Subcutaneous adipose tissue (tissue), 4 donors: Measurements from ENCODE around the gene TERT. TPM values are rescaled to one million over a fixed set of nuclear protein-coding genes. Genes with fewer than 3 reads are reported as not detected.

Source experiments
- total RNA-seq, 4 donors: library from RNA; depleted of rRNA; stranded (reverse); fragments of >200 nt; gene quantifications; one replicate each; pipeline ENCODE4 v1.1.0, GENCODE V29; 2016
- TF ChIP-seq, protein P1 (sequence below): fragments of 450-650 bp; IDR thresholded peaks from one replicate; pipeline ENCODE4 v1.5.1; 2016; ENCODE audit warnings: low read depth, mild to moderate bottlenecking, control low read depth, antibody characterized with exemption, moderate library complexity

The TERT gene
- total RNA-seq, 4 donors from 2014 or later, result not detected

DNA sequence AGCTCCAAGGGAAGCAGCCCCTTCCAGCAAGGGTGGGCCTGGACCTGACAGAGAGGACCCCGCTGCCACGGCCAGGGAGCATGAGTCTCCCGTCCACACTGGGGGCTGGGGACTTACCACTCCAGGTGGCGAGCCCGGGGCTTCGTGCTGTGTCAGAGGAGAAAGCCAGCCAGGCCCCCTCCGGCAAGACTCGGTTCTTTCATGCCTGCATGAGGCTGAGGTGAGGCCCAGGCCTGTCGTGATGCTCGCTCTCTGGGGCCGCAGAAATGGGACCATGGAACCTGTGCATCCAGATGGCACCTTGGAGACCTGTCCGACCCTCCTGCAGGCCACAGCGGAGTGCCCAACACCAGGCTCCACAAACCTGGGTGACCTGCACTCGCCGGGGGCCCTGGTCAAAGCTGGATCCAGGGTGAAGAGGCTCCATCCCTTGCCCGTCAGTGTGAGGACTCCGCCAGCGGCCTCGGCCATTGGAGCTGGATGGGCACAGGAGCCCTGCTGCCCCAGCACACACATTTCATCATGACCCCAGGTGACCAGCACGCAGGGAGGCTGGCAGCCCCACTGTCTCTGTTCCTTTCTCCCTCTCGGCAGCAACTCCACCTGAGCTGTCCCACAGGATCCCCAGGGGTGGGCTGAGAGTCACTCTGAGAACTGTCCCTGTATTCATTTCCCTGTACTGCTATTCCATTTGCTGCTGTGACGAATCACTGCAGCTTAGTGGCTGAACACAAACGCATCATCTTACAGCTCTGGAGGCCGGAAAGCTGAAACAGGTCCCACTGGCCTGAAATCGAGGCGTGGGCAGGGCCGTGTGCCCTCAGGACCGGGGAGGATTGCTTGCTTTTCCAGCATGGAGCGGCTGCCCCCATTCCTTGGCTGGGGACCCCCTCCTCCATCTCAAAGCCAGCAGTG is 45.2 kb downstream of the TERT start:
- TF ChIP-seq, protein P1, sequence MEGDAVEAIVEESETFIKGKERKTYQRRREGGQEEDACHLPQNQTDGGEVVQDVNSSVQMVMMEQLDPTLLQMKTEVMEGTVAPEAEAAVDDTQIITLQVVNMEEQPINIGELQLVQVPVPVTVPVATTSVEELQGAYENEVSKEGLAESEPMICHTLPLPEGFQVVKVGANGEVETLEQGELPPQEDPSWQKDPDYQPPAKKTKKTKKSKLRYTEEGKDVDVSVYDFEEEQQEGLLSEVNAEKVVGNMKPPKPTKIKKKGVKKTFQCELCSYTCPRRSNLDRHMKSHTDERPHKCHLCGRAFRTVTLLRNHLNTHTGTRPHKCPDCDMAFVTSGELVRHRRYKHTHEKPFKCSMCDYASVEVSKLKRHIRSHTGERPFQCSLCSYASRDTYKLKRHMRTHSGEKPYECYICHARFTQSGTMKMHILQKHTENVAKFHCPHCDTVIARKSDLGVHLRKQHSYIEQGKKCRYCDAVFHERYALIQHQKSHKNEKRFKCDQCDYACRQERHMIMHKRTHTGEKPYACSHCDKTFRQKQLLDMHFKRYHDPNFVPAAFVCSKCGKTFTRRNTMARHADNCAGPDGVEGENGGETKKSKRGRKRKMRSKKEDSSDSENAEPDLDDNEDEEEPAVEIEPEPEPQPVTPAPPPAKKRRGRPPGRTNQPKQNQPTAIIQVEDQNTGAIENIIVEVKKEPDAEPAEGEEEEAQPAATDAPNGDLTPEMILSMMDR, result no peak

DNA sequence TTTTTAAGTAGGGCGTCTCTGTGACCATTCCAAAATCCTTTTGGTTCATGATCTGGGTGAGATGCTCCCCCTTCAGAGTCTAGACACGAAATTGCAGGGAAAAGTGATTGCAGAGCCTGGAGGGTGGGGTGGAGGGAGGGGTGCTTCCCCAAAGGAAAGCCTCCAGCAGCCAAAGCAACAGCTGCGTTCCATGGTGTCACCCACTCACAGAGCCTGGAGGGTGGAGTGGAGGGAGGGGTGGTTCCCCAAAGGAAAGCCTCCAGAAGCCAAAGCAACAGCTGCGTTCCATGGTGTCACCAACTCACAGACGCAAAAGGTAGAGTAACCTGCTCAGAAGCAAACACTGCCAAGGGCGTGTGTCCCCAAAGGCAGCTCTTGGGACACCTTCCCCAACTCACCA is 47.1 kb downstream of the TERT start:
- TF ChIP-seq, protein P1, result no peak

DNA sequence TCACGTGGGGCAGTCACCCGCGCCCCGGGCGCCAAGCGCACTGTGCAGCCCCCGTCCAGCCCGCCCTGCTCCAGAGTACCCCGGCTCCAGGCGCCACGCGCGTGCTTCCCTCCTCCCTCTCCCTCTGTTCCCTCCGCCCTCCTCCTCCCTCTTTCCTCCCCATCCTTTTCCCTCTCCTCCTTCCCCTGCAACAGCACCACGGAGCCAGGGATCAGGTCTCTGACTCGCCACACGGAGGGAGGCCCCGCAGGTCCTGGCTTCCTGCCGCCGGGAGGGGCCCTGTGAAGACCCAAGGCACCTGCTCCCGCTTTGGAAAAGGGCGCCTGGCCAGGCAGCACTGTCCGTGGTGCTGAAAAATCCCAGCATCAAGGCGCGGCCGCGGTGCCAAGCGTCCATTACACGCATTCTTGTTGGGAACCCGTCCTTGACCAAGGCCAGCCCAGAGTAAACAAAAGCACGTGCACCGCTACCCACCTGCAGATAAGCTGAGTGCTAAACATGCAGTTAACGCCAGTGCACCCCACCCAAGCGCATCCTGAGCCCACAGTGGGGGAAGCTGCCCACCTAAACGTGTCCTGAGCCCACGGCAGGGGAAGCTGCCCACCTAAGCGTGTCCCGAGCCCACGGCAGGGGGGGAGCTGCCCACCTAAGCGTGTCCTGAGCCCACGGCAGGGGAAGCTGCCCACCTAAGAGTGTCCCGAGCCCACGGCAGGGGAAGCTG is 48.0 kb downstream of the TERT start:
- TF ChIP-seq, protein P1, result no peak

DNA sequence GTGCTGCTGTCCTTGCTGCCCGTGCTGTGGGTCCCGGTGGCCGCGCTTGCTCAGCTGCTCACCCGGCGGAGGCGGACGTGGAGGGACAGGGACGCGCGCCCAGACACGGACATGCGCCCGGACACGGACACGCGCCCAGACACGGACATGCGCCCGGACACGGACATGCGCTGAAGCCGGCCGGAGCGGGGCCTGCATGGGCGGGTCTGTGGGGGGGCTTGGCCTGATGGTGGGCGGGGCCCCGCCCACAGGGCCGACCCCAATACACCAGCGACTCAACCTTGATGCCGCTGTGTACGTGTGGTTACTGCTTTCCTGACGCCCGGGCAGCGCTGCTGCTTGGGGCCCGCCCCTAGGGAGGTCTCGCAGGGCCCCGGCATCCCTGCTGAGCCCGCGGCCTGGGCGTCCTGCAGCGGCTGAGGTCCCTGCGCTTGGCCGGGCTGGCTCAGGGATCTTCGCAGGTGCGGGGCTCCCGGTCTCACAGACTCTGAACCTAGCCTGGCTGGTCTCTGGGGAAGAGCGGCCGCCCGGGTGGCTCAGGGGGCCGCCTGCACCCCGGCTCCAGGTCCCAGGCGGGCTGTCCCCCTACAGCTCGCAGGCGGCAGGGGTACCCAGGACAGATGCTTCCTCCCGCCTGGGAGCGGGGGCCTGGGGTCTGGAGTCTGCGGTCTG is 48.8 kb downstream of the TERT start:
- TF ChIP-seq, protein P1, result no peak

DNA sequence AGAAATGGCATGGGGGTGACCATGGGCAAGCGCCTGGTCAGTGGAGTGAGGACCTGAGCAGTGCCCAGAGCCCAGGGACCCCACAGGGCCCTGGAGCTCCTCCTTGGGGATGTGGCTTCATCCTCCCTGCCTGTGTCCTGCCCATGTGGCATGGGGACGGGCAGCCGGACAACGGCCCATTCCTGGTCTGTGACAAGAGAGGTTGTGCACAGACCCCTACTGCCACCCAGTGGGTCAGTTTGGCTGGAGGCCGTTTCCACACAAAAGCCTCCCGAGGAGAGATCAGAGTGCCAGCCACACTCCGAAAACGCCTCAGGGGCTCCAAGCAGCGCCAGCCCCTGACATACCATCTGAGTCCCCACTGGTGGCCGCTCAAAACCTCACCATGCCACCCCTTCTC is 49.9 kb downstream of the TERT start:
- TF ChIP-seq, protein P1, result no peak

DNA sequence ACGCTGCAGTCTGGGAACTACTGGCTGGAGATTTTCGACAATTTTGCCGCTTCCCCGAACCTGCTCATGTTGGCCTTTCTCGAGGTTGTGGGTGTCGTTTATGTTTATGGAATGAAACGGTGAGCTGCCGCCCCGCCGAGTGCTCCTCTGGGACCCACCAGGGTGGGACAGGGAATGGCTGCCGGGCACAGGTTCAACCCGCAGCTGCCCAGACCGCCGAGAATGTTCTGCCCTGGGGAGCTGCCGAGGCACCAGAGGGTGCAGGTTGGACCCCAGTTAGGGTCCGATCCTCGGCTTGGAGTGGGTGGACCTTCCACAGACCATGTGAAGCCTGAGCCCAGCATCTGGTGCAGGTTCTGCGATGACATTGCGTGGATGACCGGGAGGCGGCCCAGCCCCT is 50.6 kb downstream of the TERT start:
- TF ChIP-seq, protein P1, result no peak
